Skeletal muscle satellite cell (primary cell): ENCODE measurements around the gene DELE1. TPM values are rescaled to one million over a fixed set of nuclear protein-coding genes. Genes with fewer than 3 reads are reported as not detected.

Experiments
- H3K27me3 ChIP-seq: 2 replicates; pipeline ENCODE4 v1.7.0; 2013; ENCODE audit warnings: low read length; ENCODE audit not compliant: control insufficient read depth, insufficient read depth
- H3K36me3 ChIP-seq: 2 replicates; pipeline ENCODE4 v1.7.0; 2013; ENCODE audit warnings: mild to moderate bottlenecking, control low read depth, low read length; ENCODE audit not compliant: insufficient read depth
- H3K4me1 ChIP-seq: 2 replicates; pipeline ENCODE4 v1.7.0; 2013; ENCODE audit warnings: low read length; ENCODE audit not compliant: control insufficient read depth, insufficient read depth
- H3K4me2 ChIP-seq: 2 replicates; pipeline ENCODE4 v1.7.0; 2013; ENCODE audit warnings: mild to moderate bottlenecking, low read length
- H3K4me3 ChIP-seq: 2 replicates; pipeline ENCODE4 v1.7.0; 2013; ENCODE audit warnings: low read length
- H3K9ac ChIP-seq: 2 replicates; pipeline ENCODE4 v1.7.0; 2013; ENCODE audit warnings: mild to moderate bottlenecking, low read depth, low read length, moderate library complexity
- H3K9me3 ChIP-seq: replicated peaks from 2 replicates; pipeline ENCODE4 v1.7.0; 2013; ENCODE audit warnings: mild to moderate bottlenecking, control low read depth, low read length
- total RNA-seq: library from RNA; depleted of rRNA; stranded (reverse); fragments of >200 nt; gene quantifications from 2 replicates; pipeline ENCODE4 v1.2.3, GENCODE V29; 2012; rRNA removed

DELE1 gene, protein sequence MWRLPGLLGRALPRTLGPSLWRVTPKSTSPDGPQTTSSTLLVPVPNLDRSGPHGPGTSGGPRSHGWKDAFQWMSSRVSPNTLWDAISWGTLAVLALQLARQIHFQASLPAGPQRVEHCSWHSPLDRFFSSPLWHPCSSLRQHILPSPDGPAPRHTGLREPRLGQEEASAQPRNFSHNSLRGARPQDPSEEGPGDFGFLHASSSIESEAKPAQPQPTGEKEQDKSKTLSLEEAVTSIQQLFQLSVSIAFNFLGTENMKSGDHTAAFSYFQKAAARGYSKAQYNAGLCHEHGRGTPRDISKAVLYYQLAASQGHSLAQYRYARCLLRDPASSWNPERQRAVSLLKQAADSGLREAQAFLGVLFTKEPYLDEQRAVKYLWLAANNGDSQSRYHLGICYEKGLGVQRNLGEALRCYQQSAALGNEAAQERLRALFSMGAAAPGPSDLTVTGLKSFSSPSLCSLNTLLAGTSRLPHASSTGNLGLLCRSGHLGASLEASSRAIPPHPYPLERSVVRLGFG
- 24.8 and 34.3 TPM in 2 replicates for total RNA-seq

GRCh38 chr5:141923448-141924313 is at the start of gene DELE1:
Gene DELE1, plus strand, starts transcription at chr5:141923871. Its CDS starts 71 bp downstream, at chr5:141923942.
- no peaks in the 10 kb centered on the region for H3K9me3 ChIP-seq
- peak within 1 kb of the TSS; percentile 95 for H3K9ac ChIP-seq
- peak within 1 kb of the TSS; percentile 98 for H3K4me2 ChIP-seq
- no peaks in the 10 kb centered on the region for H3K27me3 ChIP-seq
- H3K4me1 ChIP-seq, result peaks cover 13% of the 10 kb centered on the region
- peak within 1 kb of the TSS; percentile 80 for H3K4me3 ChIP-seq
- peaks cover 30% of the 10 kb centered on the region for H3K36me3 ChIP-seq

GRCh38 chr5:141873933-141874261 is 49.8 kb upstream of the DELE1 start:
- Histone ChIP-seq H3K4me3 (no peak overlapping the region), H3K4me1 (peaks cover 14% of the 10 kb centered on the region), H3K9ac (no peak overlapping the region), H3K36me3 (no peaks in the 10 kb centered on the region), H3K4me2 (no peak overlapping the region), H3K9me3 (no peaks in the 10 kb centered on the region), H3K27me3 (peaks cover 84% of the 10 kb centered on the region)

DNA sequence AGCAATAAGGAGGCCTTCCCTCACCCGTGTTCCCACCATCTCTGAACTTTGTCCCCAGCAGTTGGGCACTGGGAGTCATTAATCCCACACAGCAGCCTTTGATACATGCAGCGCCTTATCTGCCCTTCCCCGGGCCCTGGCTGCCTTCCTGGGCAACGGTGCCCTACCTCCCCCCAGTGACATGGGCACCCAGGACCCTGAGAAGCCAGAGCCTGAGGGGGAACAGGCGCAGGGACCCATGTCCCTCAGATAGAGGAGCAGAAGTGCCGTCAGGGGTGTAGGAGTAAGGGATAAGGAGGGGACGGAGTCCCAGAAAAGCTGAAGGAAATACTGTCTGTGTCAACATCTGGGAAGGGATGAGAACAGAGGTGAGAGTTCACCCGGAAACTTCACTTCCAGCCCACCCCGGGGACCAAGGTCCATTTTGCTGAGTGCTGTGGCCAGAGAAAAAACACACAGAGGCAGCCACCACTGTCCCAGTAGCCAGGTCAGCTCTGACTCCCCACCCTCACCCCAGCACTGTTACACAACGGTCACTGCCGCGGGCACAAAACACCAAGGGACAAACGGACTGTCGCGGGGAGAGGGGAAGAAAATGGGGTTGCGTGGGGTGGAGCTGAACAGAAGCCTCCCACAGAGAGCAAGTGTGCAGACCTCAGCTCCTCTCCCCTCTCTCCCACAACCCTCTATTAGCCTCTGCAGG is 49.3 kb upstream of the DELE1 start:
- H3K36me3 ChIP-seq, result no peaks in the 10 kb centered on the region
- peaks cover 16% of the 10 kb centered on the region for H3K4me1 ChIP-seq
- H3K9ac ChIP-seq, result no peak overlapping the region
- H3K9me3 ChIP-seq, result no peaks in the 10 kb centered on the region
- H3K4me2 ChIP-seq, result no peak overlapping the region
- no peak overlapping the region for H3K4me3 ChIP-seq
- peaks cover 81% of the 10 kb centered on the region for H3K27me3 ChIP-seq

DNA sequence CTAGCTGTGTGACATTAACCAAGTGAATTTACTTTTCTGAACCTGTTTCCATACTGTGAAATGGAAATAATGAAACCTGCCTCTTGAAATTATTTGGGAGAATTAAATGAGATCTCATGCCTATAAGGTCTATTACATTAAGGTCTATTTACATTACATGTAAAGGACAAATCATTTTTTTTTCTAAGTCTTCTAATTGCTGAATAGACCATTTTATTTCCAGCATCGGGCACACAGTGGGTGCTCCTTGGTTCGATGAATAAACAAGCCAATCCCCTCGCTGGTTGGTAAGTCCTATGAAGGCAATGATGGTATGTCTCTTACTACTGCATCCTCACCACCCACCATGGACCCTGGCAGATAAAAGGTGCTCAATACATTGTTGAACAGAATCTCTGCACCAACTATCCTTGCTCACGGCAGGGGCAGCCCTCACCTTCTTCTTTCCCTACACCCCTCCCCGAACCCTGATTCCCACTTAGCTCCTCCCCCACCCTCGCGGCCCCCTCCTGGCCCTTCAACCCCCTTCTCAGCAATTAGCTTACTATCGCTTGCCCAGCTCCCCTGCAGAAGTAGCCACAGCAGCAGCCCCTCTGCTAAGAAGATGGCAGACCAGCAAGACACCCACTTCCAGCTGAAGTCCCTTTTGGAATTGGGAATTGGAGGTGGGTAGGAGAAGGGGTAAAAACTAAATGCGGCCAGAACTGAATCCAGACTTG is 48.5 kb upstream of the DELE1 start:
- Histone ChIP-seq H3K4me1 (peaks cover 16% of the 10 kb centered on the region), H3K9ac (no peak overlapping the region), H3K36me3 (no peaks in the 10 kb centered on the region), H3K4me2 (no peak overlapping the region), H3K4me3 (no peak overlapping the region), H3K27me3 (peaks cover 81% of the 10 kb centered on the region), H3K9me3 (no peaks in the 10 kb centered on the region)

GRCh38 chr5:141875795-141876627 is 47.7 kb upstream of the DELE1 start:
- H3K4me1 ChIP-seq, result peaks cover 16% of the 10 kb centered on the region
- H3K27me3 ChIP-seq, result peaks cover 81% of the 10 kb centered on the region
- H3K9ac ChIP-seq, result no peak overlapping the region
- no peaks in the 10 kb centered on the region for H3K36me3 ChIP-seq
- H3K4me2 ChIP-seq, result no peak overlapping the region
- no peaks in the 10 kb centered on the region for H3K9me3 ChIP-seq
- no peak overlapping the region for H3K4me3 ChIP-seq

DNA sequence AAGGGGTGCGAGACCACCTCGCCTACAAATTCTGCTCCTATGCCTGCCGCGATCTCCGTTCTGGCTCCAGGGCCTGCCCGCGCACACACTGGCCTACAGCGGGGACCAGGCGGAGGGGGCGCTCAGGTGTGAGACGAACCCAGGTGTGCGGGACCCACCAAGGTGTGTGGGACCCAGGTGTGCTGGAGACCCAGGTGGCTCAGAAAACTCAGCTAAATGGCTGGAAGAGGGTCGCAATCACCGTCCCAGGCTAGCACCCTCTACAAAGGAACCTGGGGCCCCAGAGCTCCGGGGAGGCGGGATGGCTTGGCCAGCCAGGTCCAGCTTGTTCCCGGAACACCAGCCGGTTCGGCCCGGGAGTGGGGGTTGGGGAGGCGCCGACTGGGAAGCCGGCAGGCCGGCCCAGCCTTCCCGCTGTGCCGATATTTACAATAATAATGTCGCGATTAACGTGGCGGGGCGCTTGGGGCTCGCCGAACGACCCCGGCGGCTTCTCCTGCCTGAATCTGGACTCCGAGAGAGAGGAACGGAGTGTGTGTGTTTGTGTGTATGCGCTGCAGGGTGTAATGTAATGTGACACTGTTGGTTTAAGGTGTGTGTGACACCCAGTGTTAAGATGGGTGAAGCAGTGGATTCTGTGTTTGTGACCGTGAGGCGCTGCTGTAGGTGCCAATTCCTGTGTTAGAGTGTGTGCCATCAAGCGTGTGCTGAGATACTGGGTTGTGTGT is 46.9 kb upstream of the DELE1 start:
- Histone ChIP-seq H3K9me3 (no peaks in the 10 kb centered on the region), H3K4me1 (peaks cover 16% of the 10 kb centered on the region), H3K4me2 (peak overlapping the region; percentile 9), H3K27me3 (peaks cover 81% of the 10 kb centered on the region), H3K36me3 (no peaks in the 10 kb centered on the region), H3K4me3 (no peak overlapping the region), H3K9ac (no peak overlapping the region)

DNA sequence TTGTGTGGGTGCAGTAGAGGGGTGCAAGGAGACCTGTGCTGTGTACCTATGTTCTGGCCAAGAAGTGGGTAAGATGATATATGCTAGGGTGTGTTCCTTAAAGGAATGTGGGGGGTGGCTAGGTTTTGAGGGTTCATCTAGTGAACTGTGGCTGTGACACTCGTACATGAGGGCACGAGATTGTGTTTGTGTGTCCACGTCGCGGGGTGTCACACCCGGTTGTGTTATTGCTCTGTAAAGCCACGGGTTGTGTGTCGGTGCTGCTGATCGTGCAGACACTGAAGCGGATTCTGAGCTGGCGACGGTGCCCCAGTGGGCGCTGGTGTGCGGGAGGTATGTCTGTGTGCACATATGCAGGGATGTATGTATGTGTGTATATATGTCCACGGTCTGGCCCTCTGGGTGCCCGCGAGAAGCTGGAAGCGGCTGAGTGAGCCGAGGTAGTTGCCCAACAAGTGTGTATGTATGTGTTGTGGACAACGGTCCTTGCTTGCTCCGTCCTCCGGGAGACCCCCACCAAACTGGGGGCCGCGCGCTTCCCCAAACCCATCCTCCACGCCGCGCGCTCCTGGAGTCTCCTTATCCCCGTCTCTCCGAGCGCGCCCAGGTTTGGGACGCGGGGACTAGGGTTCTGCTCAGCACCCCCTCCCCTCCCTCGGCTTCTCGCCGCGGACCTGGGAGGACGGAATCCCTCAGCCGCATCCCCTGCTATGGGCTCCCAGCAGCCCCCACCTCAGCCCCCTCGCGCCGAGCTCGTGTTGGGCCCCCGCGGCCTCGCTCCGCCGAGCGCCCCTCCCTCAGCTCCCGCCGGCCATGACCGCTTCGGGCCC is 46.1 kb upstream of the DELE1 start:
- Histone ChIP-seq H3K4me3 (peak overlapping the region; percentile 61), H3K9me3 (no peaks in the 10 kb centered on the region), H3K9ac (no peak overlapping the region), H3K36me3 (no peaks in the 10 kb centered on the region), H3K4me1 (peaks cover 16% of the 10 kb centered on the region), H3K27me3 (peaks cover 82% of the 10 kb centered on the region), H3K4me2 (peak overlapping the region; percentile 83)

DNA sequence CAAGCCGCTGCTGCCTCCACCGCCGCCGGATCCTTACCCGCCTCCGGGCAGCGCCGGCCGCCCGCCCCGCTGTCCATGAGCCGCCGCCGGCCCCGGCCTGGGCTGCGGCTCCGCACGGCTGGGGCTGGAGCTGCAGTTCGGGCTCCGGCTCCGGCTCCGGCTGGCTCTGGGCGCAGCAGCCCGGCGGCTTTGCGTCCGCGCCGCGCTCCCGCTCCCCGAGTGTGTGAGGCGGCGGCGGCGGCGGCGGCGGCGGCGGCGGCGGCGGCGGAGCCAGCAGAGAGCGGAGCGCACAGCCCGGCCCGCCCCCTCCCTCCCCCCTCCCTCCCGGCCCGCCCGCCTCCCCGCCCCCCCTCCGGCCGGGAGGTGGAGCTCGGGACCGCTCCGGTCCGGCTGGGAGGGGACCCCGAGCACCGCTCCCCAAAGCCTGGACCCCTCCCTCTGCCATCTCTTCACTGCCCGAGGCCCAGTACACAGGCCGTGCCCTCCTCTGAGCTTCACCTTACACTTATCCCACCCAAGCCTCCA is 45.4 kb upstream of the DELE1 start, which contains the start of gene PCDH1:
TSS of gene PCDH1 (minus strand) at position 225 of the 525 bp plus-strand sequence. CDS start at position 77, 148 bp downstream.
- H3K36me3 ChIP-seq, result no peaks in the 10 kb centered on the region
- H3K4me2 ChIP-seq, result peak within 1 kb of the TSS; percentile 83
- H3K9me3 ChIP-seq, result no peaks in the 10 kb centered on the region
- H3K4me3 ChIP-seq, result peak within 1 kb of the TSS; percentile 61
- peaks cover 16% of the 10 kb centered on the region for H3K4me1 ChIP-seq
- no peak within 1 kb of the TSS for H3K9ac ChIP-seq
- peaks cover 84% of the 10 kb centered on the region for H3K27me3 ChIP-seq
